ENCODE measurements around the gene PTDSS2. TPM values are rescaled to one million over a fixed set of nuclear protein-coding genes. Genes with fewer than 3 reads are reported as not detected.

PTDSS2 gene
- total and polyA plus RNA-seq, 8 donors, result 11.3 to 44.7 (median 15.7) TPM

DNA sequence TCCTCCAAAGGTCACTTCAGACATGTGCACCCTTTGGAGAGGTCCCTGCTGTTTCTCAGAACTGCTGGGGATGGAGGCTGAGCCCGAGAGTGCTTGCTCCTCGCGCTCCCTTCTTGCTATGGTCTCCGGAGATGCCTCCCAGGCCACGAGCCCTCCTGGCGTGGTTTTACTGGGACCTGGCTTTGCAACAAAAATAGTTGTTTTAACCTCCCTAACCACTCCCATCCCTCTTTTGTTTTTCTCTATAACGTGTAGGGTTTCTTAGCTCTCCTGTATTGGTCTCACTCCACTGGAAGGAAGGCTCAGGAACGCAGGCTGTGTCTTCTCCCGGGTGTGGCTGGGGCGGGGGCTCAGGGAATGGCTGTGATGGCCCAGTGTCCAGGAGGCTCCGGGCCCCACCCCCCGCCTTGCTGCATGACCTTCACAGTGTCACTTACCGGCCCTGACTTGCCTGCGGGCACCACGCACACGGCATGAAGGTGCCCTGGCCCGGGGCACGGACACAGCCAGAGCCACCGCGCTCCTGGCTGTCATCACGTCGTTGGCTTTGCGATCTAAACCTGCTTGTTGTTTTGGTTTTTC is 5.6 kb downstream of the PTDSS2 start:
- WGBS, 2 donors, result 82 to 85% methylated on average over 23 of the region's 23 CpGs

GRCh38 chr11:456533-456932 is 6.5 kb downstream of the PTDSS2 start:
- Histone ChIP-seq H3K4me3 (no peak overlapping the region), H3K36me3 (peaks cover 0 to 5% (median 0%) of the 10 kb centered on the region in 3 donors), H3K27ac (no peak overlapping the region), H3K27me3 (no peaks in the 10 kb centered on the region), H3K4me1 (peaks cover 0 to 3% (median 3%) of the 10 kb centered on the region in 3 donors), H3K9me3 (no peaks in the 10 kb centered on the region)
- intact Hi-C loops (cut with DNase I), result no loop called here
- DNase-seq (no peak), ATAC-seq (no peak), FAIRE-seq (no peak)
- WGBS, 2 donors, result 75 to 84% methylated on average over 7 of the region's 7 CpGs
- no peak for TF ChIP-seq CTCF (IDR thresholded peaks at IDR 0.05)

More for the DNA sequence above, 5.6 kb downstream of the PTDSS2 start:
- no peak for FAIRE-seq
- peaks cover 3 to 7% (median 5%) of the 10 kb centered on the region in 3 donors for H3K4me1 ChIP-seq
- peak in 1 of 6 donors; percentile 10 for DNase-seq
- no peaks in the 10 kb centered on the region for H3K9me3 ChIP-seq
- no peak for ATAC-seq
- intact Hi-C loops (cut with DNase I), result no loop called here
- TF ChIP-seq CTCF (IDR thresholded peaks at IDR 0.05), result no peak
- no peak overlapping the region for H3K4me3 ChIP-seq
- H3K27ac ChIP-seq, result no peak overlapping the region
- H3K36me3 ChIP-seq, result peaks cover 0 to 5% (median 0%) of the 10 kb centered on the region in 3 donors
- no peaks in the 10 kb centered on the region for H3K27me3 ChIP-seq

- TF ChIP-seq CTCF (IDR thresholded peaks at IDR 0.05), result no peak
- H3K9me3 ChIP-seq, result no peaks in the 10 kb centered on the region
- H3K27ac ChIP-seq, result no peak overlapping the region
- H3K4me1 ChIP-seq, result no peaks in the 10 kb centered on the region
- peaks cover 0 to 5% (median 0%) of the 10 kb centered on the region in 3 donors for H3K36me3 ChIP-seq
- intact Hi-C loops (cut with DNase I), result no loop called here
- FAIRE-seq (no peak), ATAC-seq (no peak), DNase-seq (peak in 1 of 6 donors; percentile 2)
- no peaks in the 10 kb centered on the region for H3K27me3 ChIP-seq
- 84 to 85% methylated on average over 23 of the region's 23 CpGs for WGBS, 2 donors
- no peak overlapping the region for H3K4me3 ChIP-seq
These were observed 7.2 kb downstream of the PTDSS2 start for GRCh38 chr11:457111-457760.

DNA sequence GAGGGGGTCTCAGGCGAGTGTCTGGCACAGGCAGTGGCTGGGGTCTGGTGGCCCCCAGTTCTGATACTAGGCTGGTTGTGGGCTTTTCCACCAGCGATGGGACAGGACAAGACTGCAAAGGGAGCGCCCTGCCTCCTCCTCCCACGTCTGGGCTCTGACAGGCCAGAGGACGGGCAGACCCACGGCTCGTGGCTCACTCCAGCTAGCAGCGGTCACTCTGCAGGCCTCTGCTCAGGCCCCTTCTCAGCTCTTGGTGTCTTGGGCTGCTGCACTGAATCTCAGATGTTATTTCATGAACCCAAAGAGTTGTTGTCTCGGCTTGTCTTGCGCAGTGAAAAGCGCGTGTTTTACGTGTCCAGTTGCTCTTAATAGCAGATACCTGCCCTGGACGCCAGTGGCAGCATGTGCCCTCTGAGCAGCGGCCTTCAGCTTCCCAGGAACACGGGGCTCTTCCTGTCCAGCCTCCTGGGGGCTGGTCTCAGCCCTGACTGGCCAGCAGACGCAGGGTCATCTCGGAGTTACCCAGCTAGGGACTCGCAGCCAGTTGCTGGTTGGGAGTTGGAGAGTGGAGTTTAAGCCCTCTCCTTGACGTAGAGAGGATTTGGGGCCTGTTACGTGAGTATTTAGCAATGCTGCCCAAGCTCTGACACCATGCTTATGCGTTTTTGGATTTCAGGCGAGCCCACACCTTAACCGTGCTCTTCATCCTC is 9.6 kb downstream of the PTDSS2 start:
- ATAC-seq, result no peak

More for the DNA sequence above, 9.6 kb downstream of the PTDSS2 start:
- TF ChIP-seq CTCF (IDR thresholded peaks at IDR 0.05), result no peak
- Histone ChIP-seq H3K36me3 (peaks cover 0 to 5% (median 0%) of the 10 kb centered on the region in 3 donors), H3K9me3 (no peaks in the 10 kb centered on the region), H3K4me3 (no peak overlapping the region), H3K27me3 (no peaks in the 10 kb centered on the region), H3K4me1 (no peaks in the 10 kb centered on the region), H3K27ac (no peak overlapping the region)
- FAIRE-seq, result no peak
- no peak for DNase-seq
- intact Hi-C loops (cut with DNase I), result no loop called here
- 91 to 92% methylated on average over 24 of the region's 24 CpGs for WGBS, 2 donors
